ENCODE measurements around the gene EPAS1. TPM values are rescaled to one million over a fixed set of nuclear protein-coding genes. Genes with fewer than 3 reads are reported as not detected.

The EPAS1 gene
- total and polyA plus RNA-seq, 12 donors, result 112 to 415 (median 201) TPM

DNA sequence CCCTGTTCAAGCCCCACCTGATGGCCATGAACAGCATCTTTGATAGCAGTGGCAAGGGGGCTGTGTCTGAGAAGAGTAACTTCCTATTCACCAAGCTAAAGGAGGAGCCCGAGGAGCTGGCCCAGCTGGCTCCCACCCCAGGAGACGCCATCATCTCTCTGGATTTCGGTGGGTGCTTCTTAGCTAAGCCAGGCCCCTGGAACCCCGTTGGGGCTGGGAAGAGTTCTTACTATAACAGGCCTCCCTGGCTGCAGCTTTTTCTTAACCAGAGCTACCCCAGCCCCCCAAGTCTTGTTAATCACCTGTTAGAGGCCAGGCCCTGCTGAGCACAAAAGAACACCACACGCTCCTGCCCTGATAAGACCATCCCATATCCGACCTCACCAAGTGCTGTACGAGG lies 79.4 kb downstream of the EPAS1 start:
- ATAC-seq, result peak in 1 of 8 donors; percentile 5
- H3K27ac ChIP-seq, result peak overlapping the region in 3 of 10 donors; percentile 4 to 52 (median 45)
- DNase-seq, result no peak
- no peak for TF ChIP-seq CTCF (IDR thresholded peaks at IDR 0.05)
- H3K36me3 ChIP-seq, result peaks cover 5 to 100% (median 90%) of the 10 kb centered on the region in 9 donors
- no peaks in the 10 kb centered on the region for H3K27me3 ChIP-seq
- H3K4me3 ChIP-seq, result no peak overlapping the region
- peaks cover 0 to 67% (median 13%) of the 10 kb centered on the region in 9 donors for H3K4me1 ChIP-seq
- 64 to 67% methylated on average over 7 of the region's 7 CpGs for WGBS, 2 donors
- intact Hi-C loops (cut with DNase I), result loop anchor here in 2 of 10 donors (5.0 to 10.0 kb wide), 2 partner anchors 81 to 372 kb away; no protein-coding TSS in a partner anchor
- no peaks in the 10 kb centered on the region for H3K9me3 ChIP-seq

- peaks cover 0 to 68% (median 13%) of the 10 kb centered on the region in 9 donors for H3K4me1 ChIP-seq
- intact Hi-C loops (cut with DNase I), result loop anchor here in 2 of 10 donors (5.0 to 10.0 kb wide), 2 partner anchors 80 to 372 kb away; no protein-coding TSS in a partner anchor
- TF ChIP-seq CTCF (IDR thresholded peaks at IDR 0.05), result peak in 2 of 9 donors; percentile 18 to 23
- H3K36me3 ChIP-seq, result peaks cover 5 to 100% (median 92%) of the 10 kb centered on the region in 9 donors
- no peak overlapping the region for H3K4me3 ChIP-seq
- peak overlapping the region in 8 of 10 donors; percentile 3 to 52 (median 38) for H3K27ac ChIP-seq
- H3K27me3 ChIP-seq, result no peaks in the 10 kb centered on the region
- WGBS, 2 donors, result 76 to 80% methylated on average over 12 of the region's 12 CpGs
- DNase-seq, result peak in 1 of 2 donors; percentile 43
- no peaks in the 10 kb centered on the region for H3K9me3 ChIP-seq
- ATAC-seq, result peak in 7 of 8 donors; percentile 16 to 64 (median 27)
These were observed 79.9 kb downstream of the EPAS1 start for GRCh38 chr2:46377101-46377581.

- Histone ChIP-seq H3K9me3 (no peaks in the 10 kb centered on the region), H3K27me3 (no peaks in the 10 kb centered on the region), H3K4me3 (no peak overlapping the region), H3K27ac (peak overlapping the region in 8 of 10 donors; percentile 3 to 52 (median 38)), H3K4me1 (peaks cover 0 to 68% (median 13%) of the 10 kb centered on the region in 9 donors), H3K36me3 (peaks cover 5 to 100% (median 92%) of the 10 kb centered on the region in 9 donors)
- TF ChIP-seq CTCF (IDR thresholded peaks at IDR 0.05), result no peak
- ATAC-seq, result peak in 3 of 8 donors; percentile 2 to 11 (median 2)
- DNase-seq, result no peak
- 89 to 91% methylated on average over 16 of the region's 16 CpGs for WGBS, 2 donors
- intact Hi-C loops (cut with DNase I), result loop anchor here in 2 of 10 donors (5.0 to 10.0 kb wide), 2 partner anchors 79 to 373 kb away; no protein-coding TSS in a partner anchor
These were observed 80.7 kb downstream of the EPAS1 start for GRCh38 chr2:46377666-46378560.

GRCh38 chr2:46378616-46379015 lies 81.4 kb downstream of the EPAS1 start:
- no peak for DNase-seq
- 75 to 89% methylated on average over 3 of the region's 3 CpGs for WGBS, 2 donors
- ATAC-seq, result no peak
- Histone ChIP-seq H3K9me3 (no peaks in the 10 kb centered on the region), H3K27me3 (no peaks in the 10 kb centered on the region), H3K4me1 (peaks cover 0 to 68% (median 13%) of the 10 kb centered on the region in 9 donors), H3K27ac (peak overlapping the region in 1 of 10 donors; percentile 31), H3K36me3 (peaks cover 5 to 100% (median 90%) of the 10 kb centered on the region in 9 donors), H3K4me3 (no peak overlapping the region)
- no peak for TF ChIP-seq CTCF (IDR thresholded peaks at IDR 0.05)
- intact Hi-C loops (cut with DNase I), result loop anchor here in 2 of 10 donors (5.0 to 10.0 kb wide), 2 partner anchors 79 to 374 kb away; no protein-coding TSS in a partner anchor

Measured in heart right ventricle (tissue), 16 donors.